Measurements from ENCODE around the gene CCSER1.

GRCh38 chr4:90124276-90124675 is 2.9 kb upstream of the CCSER1 start:
- TF ChIP-seq POLR2A (IDR thresholded peaks at IDR 0.05; ENCODE audit: control extremely low read depth in 1 of 2, low read depth in 2 of 2, low read length in 2 of 2): no peak
- no peak for TF ChIP-seq CEBPB (IDR thresholded peaks at IDR 0.05; ENCODE audit: low read depth, low read length)
- TF ChIP-seq SP1 (IDR thresholded peaks at IDR 0.05; ENCODE audit: low read depth, low read length): no peak
- TF ChIP-seq CTCF (IDR thresholded peaks at IDR 0.05; ENCODE audit: control extremely low read depth in 1 of 3, insufficient read depth in 1 of 3, low read depth in 1 of 3, low read length in 3 of 3): no peak
- TF ChIP-seq USF2 (IDR thresholded peaks at IDR 0.05; ENCODE audit: low read length): no peak
- TF ChIP-seq CHD1 (IDR thresholded peaks at IDR 0.05; ENCODE audit: low read depth, low read length): no peak
- TF ChIP-seq RBBP5 (IDR thresholded peaks at IDR 0.05; ENCODE audit: borderline replicate concordance, low read depth, low read length): no peak
- no peak for TF ChIP-seq JUN (IDR thresholded peaks at IDR 0.05; ENCODE audit: low read depth, low read length)
- no peak for TF ChIP-seq RFX5 (IDR thresholded peaks at IDR 0.05; ENCODE audit: borderline replicate concordance, low read depth, low read length)
- TF ChIP-seq TAF1 (IDR thresholded peaks at IDR 0.05; ENCODE audit: low read depth, low read length): no peak
- no peak for TF ChIP-seq RAD21 (IDR thresholded peaks at IDR 0.05 in 1 of 2, conservative IDR thresholded peaks at IDR 0.05 in 1 of 2; ENCODE audit: low read depth in 2 of 2, low read length in 2 of 2)
- TF ChIP-seq SUZ12 (IDR thresholded peaks at IDR 0.05; ENCODE audit: low read length): no peak
- TF ChIP-seq ZNF274 (IDR thresholded peaks at IDR 0.05; ENCODE audit: borderline replicate concordance, extremely low read depth, low read length): no peak
